GM18502 (cell line): ENCODE results near the gene KCNH6.

Experiments used
- ATAC-seq: cut with Tn5 transposase; IDR thresholded peaks from one replicate; pipeline ENCODE4 v1.9.1; 2021; ENCODE audit warnings: mild to moderate bottlenecking; ENCODE audit not compliant: unreplicated experiment, poor library complexity

Gene KCNH6

GRCh38 chr17:63547083-63547523 is 23.9 kb downstream of the KCNH6 start:
- no peak for ATAC-seq

- ATAC-seq: peak; percentile 25
Measured at GRCh38 chr17:63549289-63549945, 26.3 kb downstream of the KCNH6 start.

- peak; percentile 95 for ATAC-seq
Measured at GRCh38 chr17:63549946-63550816, 27.0 kb downstream of the KCNH6 start, which contains the start of gene DCAF7. TSS of gene DCAF7 (plus strand) at chr17:63550477. CDS start at chr17:63550678, 201 bp downstream.

GRCh38 chr17:63550817-63551639 is 27.9 kb downstream of the KCNH6 start:
- ATAC-seq: peak; percentile 2

- no peak for ATAC-seq
Measured at GRCh38 chr17:63552211-63552610, 29.1 kb downstream of the KCNH6 start.

- ATAC-seq: no peak
Measured at GRCh38 chr17:63555500-63556156, 32.5 kb downstream of the KCNH6 start.

GRCh38 chr17:63557416-63557815 is 34.3 kb downstream of the KCNH6 start:
- ATAC-seq: no peak

- ATAC-seq: no peak
Measured at GRCh38 chr17:63558441-63558840, 35.3 kb downstream of the KCNH6 start.

- ATAC-seq: no peak
Measured at GRCh38 chr17:63561819-63562218, 38.7 kb downstream of the KCNH6 start.

- ATAC-seq: no peak
Measured at GRCh38 chr17:63563339-63563738, 40.2 kb downstream of the KCNH6 start.

- ATAC-seq: no peak
Measured at GRCh38 chr17:63564562-63564961, 41.4 kb downstream of the KCNH6 start.

GRCh38 chr17:63567229-63567628 is 44.1 kb downstream of the KCNH6 start:
- no peak for ATAC-seq

GRCh38 chr17:63568563-63568962 is 45.4 kb downstream of the KCNH6 start:
- ATAC-seq: no peak

GRCh38 chr17:63571632-63572310 is 48.6 kb downstream of the KCNH6 start:
- ATAC-seq: no peak

GRCh38 chr17:63573634-63574033 is 50.5 kb downstream of the KCNH6 start:
- no peak for ATAC-seq

- no peak for ATAC-seq
Measured at GRCh38 chr17:63578027-63578768, 55.0 kb downstream of the KCNH6 start.

GRCh38 chr17:63578769-63579111 is 55.6 kb downstream of the KCNH6 start:
- ATAC-seq: no peak

GRCh38 chr17:63579633-63580032 is 56.5 kb downstream of the KCNH6 start:
- no peak for ATAC-seq

GRCh38 chr17:63587770-63588169 is 64.6 kb downstream of the KCNH6 start:
- no peak for ATAC-seq
